Sigmoid colon (tissue), 4 donors: ENCODE data around the gene CORO2B.

ENCODE experiments used
- POLR2AphosphoS5 ChIP-seq, 4 donors: sonication (generic); formaldehyde crosslinking; IDR thresholded peaks; one replicate each; pipeline ENCODE4 v1.6.1; 2017; ENCODE audit warnings: antibody characterized with exemption in 4 of 4
- TF ChIP-seq, protein P1 (sequence below), 4 experiments: fragments of 450-650 bp in 3 of 4; fragments of 200-600 bp in 1 of 4; IDR thresholded peaks; one replicate each; pipeline ENCODE4 v1.5.1; 2016 to 2019; ENCODE audit warnings: antibody characterized with exemption in 4 of 4, mild to moderate bottlenecking in 3 of 4, moderate library complexity in 2 of 4

DNA sequence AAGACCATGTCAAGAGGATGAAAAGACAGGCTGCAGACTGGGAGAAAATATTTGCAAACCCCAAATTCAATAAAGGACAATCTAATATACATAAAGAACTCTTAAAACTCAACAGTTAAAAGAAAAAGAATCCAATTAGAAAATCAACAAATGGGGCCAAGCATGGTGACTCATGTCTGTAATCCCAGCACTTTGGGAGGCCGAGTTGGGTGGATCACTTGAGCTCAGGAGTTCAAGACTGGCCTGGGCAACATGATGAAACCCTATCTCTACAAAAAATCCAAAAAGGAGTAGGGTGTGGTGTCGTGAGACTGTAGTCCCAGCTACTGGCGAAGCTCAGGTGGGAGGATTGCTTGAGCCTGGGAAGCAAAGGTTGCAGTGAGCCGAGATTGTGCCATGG is 184.3 kb downstream of the CORO2B start:
- TF ChIP-seq, protein P1, sequence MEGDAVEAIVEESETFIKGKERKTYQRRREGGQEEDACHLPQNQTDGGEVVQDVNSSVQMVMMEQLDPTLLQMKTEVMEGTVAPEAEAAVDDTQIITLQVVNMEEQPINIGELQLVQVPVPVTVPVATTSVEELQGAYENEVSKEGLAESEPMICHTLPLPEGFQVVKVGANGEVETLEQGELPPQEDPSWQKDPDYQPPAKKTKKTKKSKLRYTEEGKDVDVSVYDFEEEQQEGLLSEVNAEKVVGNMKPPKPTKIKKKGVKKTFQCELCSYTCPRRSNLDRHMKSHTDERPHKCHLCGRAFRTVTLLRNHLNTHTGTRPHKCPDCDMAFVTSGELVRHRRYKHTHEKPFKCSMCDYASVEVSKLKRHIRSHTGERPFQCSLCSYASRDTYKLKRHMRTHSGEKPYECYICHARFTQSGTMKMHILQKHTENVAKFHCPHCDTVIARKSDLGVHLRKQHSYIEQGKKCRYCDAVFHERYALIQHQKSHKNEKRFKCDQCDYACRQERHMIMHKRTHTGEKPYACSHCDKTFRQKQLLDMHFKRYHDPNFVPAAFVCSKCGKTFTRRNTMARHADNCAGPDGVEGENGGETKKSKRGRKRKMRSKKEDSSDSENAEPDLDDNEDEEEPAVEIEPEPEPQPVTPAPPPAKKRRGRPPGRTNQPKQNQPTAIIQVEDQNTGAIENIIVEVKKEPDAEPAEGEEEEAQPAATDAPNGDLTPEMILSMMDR (IDR thresholded peaks at IDR 0.05), result no peak
- no peak for TF ChIP-seq POLR2AphosphoS5 (IDR thresholded peaks at IDR 0.05)
